ENCODE measurements around the gene THSD7A. TPM values are rescaled to one million over a fixed set of nuclear protein-coding genes. Genes with fewer than 3 reads are reported as not detected.

THSD7A gene
- polyA plus RNA-seq, 1 experiment: 0.06 TPM

GRCh38 chr7:11516328-11516727, 315.7 kb downstream of the THSD7A start:
- H3K9me3 ChIP-seq (ENCODE audit: control insufficient read depth, insufficient read depth, low read length): no peaks in the 10 kb centered on the region
- H3K27me3 ChIP-seq (ENCODE audit: control insufficient read depth, insufficient read depth, low read length): no peaks in the 10 kb centered on the region
- TF ChIP-seq, protein P1, sequence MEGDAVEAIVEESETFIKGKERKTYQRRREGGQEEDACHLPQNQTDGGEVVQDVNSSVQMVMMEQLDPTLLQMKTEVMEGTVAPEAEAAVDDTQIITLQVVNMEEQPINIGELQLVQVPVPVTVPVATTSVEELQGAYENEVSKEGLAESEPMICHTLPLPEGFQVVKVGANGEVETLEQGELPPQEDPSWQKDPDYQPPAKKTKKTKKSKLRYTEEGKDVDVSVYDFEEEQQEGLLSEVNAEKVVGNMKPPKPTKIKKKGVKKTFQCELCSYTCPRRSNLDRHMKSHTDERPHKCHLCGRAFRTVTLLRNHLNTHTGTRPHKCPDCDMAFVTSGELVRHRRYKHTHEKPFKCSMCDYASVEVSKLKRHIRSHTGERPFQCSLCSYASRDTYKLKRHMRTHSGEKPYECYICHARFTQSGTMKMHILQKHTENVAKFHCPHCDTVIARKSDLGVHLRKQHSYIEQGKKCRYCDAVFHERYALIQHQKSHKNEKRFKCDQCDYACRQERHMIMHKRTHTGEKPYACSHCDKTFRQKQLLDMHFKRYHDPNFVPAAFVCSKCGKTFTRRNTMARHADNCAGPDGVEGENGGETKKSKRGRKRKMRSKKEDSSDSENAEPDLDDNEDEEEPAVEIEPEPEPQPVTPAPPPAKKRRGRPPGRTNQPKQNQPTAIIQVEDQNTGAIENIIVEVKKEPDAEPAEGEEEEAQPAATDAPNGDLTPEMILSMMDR (IDR thresholded peaks at IDR 0.05; ENCODE audit: low read depth, low read length): no peak
- POLR2A ChIA-PET: no interaction called here
- DNase-seq (ENCODE audit: low read depth, low spot score): no peak
- no peak overlapping the region for H3K4me3 ChIP-seq (ENCODE audit: low read depth, low read length)
- CTCF ChIA-PET: no interaction called here
- no peak overlapping the region for H3K27ac ChIP-seq (ENCODE audit: low read depth, low read length)

- no peak overlapping the region for H3K4me3 ChIP-seq (ENCODE audit: low read depth, low read length)
- H3K9me3 ChIP-seq (ENCODE audit: control insufficient read depth, insufficient read depth, low read length): no peaks in the 10 kb centered on the region
- TF ChIP-seq, protein P1 (IDR thresholded peaks at IDR 0.05; ENCODE audit: low read depth, low read length): no peak
- no peak for DNase-seq (ENCODE audit: low read depth, low spot score)
- no peak overlapping the region for H3K27ac ChIP-seq (ENCODE audit: low read depth, low read length)
- no peaks in the 10 kb centered on the region for H3K27me3 ChIP-seq (ENCODE audit: control insufficient read depth, insufficient read depth, low read length)
- ChIA-PET CTCF (no interaction called here), POLR2A (no interaction called here)
These were observed 318.5 kb downstream of the THSD7A start for GRCh38 chr7:11513460-11513859.

- DNase-seq (ENCODE audit: low read depth, low spot score): no peak
- Histone ChIP-seq H3K27ac (ENCODE audit: low read depth, low read length) (no peak overlapping the region), H3K9me3 (ENCODE audit: control insufficient read depth, insufficient read depth, low read length) (no peaks in the 10 kb centered on the region), H3K27me3 (ENCODE audit: control insufficient read depth, insufficient read depth, low read length) (no peaks in the 10 kb centered on the region), H3K4me3 (ENCODE audit: low read depth, low read length) (no peak overlapping the region)
- ChIA-PET POLR2A (no interaction called here), CTCF (interaction anchor here (0.6 kb wide), 1 partner anchor 15 kb away, joined by 3 read pairs; no protein-coding TSS in a partner anchor)
- TF ChIP-seq, protein P1 (IDR thresholded peaks at IDR 0.05; ENCODE audit: low read depth, low read length): no peak
These were observed 324.1 kb downstream of the THSD7A start for GRCh38 chr7:11507929-11508328.

- Histone ChIP-seq H3K4me3 (ENCODE audit: low read depth, low read length) (no peak overlapping the region), H3K27me3 (ENCODE audit: control insufficient read depth, insufficient read depth, low read length) (no peaks in the 10 kb centered on the region), H3K9me3 (ENCODE audit: control insufficient read depth, insufficient read depth, low read length) (no peaks in the 10 kb centered on the region), H3K27ac (ENCODE audit: low read depth, low read length) (no peak overlapping the region)
- ChIA-PET POLR2A (no interaction called here), CTCF (no interaction called here)
- TF ChIP-seq, protein P1 (IDR thresholded peaks at IDR 0.05; ENCODE audit: low read depth, low read length): no peak
- no peak for DNase-seq (ENCODE audit: low read depth, low spot score)
These were observed 325.6 kb downstream of the THSD7A start for GRCh38 chr7:11506417-11506816.

DNA sequence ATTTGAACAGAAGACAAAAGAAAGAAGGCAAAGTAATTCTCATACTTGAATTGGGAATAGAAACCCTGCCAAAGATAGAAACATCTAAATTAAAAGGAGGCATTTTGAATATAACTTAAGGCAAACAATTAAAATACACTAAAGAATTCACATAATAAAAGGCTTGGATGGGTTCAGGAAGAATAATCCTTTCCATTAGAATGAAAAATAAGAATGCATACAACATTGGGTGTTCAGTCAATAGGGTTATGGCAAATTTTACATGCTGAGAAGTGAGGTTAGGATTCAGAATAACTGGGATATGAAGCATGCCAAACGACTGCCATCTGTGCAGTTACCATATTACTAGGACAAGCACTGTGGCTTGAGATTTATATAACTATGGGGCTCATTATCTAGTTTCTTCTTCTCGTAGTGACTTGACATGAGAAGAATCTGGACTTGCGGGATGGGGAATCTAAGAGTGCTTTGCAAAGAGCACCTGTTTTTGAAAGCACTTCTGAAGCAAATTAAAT, 326.5 kb downstream of the THSD7A start:
- no peak overlapping the region for H3K4me3 ChIP-seq (ENCODE audit: low read depth, low read length)
- no peaks in the 10 kb centered on the region for H3K27me3 ChIP-seq (ENCODE audit: control insufficient read depth, insufficient read depth, low read length)
- POLR2A ChIA-PET: no interaction called here
- no peak for DNase-seq (ENCODE audit: low read depth, low spot score)
- no peak overlapping the region for H3K27ac ChIP-seq (ENCODE audit: low read depth, low read length)
- CTCF ChIA-PET: no interaction called here
- TF ChIP-seq, protein P1 (IDR thresholded peaks at IDR 0.05; ENCODE audit: low read depth, low read length): no peak
- H3K9me3 ChIP-seq (ENCODE audit: control insufficient read depth, insufficient read depth, low read length): no peaks in the 10 kb centered on the region
